ENCODE measurements around the gene FNDC7. TPM values are rescaled to one million over a fixed set of nuclear protein-coding genes. Genes with fewer than 3 reads are reported as not detected.

FNDC7 gene
- total and polyA plus RNA-seq, 2 donors (not counting 3 experiments of a cell fraction or from before 2014, with no cell fraction given) = not detected

- POLR2A ChIA-PET = interaction anchor here (1.3 kb wide), 1 partner anchor 19 kb away, joined by 3 read pairs; the partner anchor contains the start of gene HENMT1
- H3K27ac ChIP-seq (ENCODE audit: insufficient read depth, low read depth, low read length) = no peak overlapping the region
- H4K20me1 ChIP-seq (replicated peaks; ENCODE audit: control insufficient read depth, extremely low read depth, insufficient read depth, low read length) = no peaks in the 10 kb centered on the region
- peaks cover 8% of the 10 kb centered on the region for H3K4me1 ChIP-seq (ENCODE audit: control insufficient read depth, extremely low read depth, insufficient read depth, low read length)
- H3K79me2 ChIP-seq (ENCODE audit: control insufficient read depth, insufficient read depth, low read length) = no peaks in the 10 kb centered on the region
- DNase-seq (ENCODE audit: low read depth, low spot score) (peak; percentile 41), FAIRE-seq (peak; percentile 47)
- H3K36me3 ChIP-seq (ENCODE audit: control insufficient read depth in 2 of 2, extremely low read depth in 1 of 2, insufficient read depth in 2 of 2, low read length in 2 of 2) = no peaks in the 10 kb centered on the region
- peak overlapping the region; percentile 94 for H2AFZ ChIP-seq (ENCODE audit: low read depth, low read length)
- intact Hi-C loops (cut with micrococcal nuclease) (no loop called here), dilution Hi-C loops (cut with MboI; ENCODE audit: extremely low pct_ligation_motif_present, low sequenced_read_pairs) (no loop called here)
- BruUV-seq (replicated peaks) = no TSS peak
- CTCF ChIA-PET = no interaction called here
- no peak for TF ChIP-seq FOS (IDR thresholded peaks at IDR 0.05; ENCODE audit: borderline replicate concordance, insufficient read depth, low read length)
- no peak for TF ChIP-seq JUN (IDR thresholded peaks at IDR 0.05; ENCODE audit: borderline replicate concordance, insufficient read depth, insufficient read length, low read depth)
- TF ChIP-seq GATA2 (IDR thresholded peaks at IDR 0.05; ENCODE audit: insufficient read depth, insufficient read length, low read depth, low read length) = no peak
- TF ChIP-seq CTCF (IDR thresholded peaks at IDR 0.05; ENCODE audit: extremely low read depth in 1 of 2, insufficient read depth in 1 of 2, low read depth in 1 of 2, low read length in 2 of 2) = no peak
- no peak for TF ChIP-seq POLR2AphosphoS5 (IDR thresholded peaks at IDR 0.05; ENCODE audit: insufficient read depth, low read depth, low read length)
- TF ChIP-seq MAX (IDR thresholded peaks at IDR 0.05; ENCODE audit: insufficient read depth, insufficient read length) = no peak
- TF ChIP-seq POLR2A (IDR thresholded peaks at IDR 0.05; ENCODE audit: low read depth, low read length) = no peak
- TF ChIP-seq MYC (IDR thresholded peaks at IDR 0.05; ENCODE audit: low read depth, low read length) = no peak
- no peak for TF ChIP-seq EZH2 (IDR thresholded peaks at IDR 0.05; ENCODE audit: borderline replicate concordance, low read depth, low read length, severe bottlenecking)
- H3K4me3 ChIP-seq (replicated peaks in 1 of 3; ENCODE audit: insufficient read depth in 1 of 3, low read depth in 1 of 3, low read length in 3 of 3) = no peak overlapping the region
- no peaks in the 10 kb centered on the region for H3K9me1 ChIP-seq (replicated peaks; ENCODE audit: control insufficient read depth, extremely low read depth, insufficient read depth, low read length)
- peak overlapping the region; percentile 71 for H3K4me2 ChIP-seq (ENCODE audit: insufficient read depth, low read length)
- H3K9me3 ChIP-seq (replicated peaks; ENCODE audit: control insufficient read depth, insufficient read depth, low read length) = no peaks in the 10 kb centered on the region
- no peaks in the 10 kb centered on the region for H3K27me3 ChIP-seq (ENCODE audit: control insufficient read depth in 2 of 2, insufficient read depth in 2 of 2, low read length in 2 of 2)
- H3K9ac ChIP-seq (replicated peaks; ENCODE audit: extremely low read depth, insufficient read depth, low read length) = no peak overlapping the region
These were observed 33.0 kb upstream of the FNDC7 start for GRCh38 chr1:108679586-108680213.
